BLaER1 treated with 17β-estradiol and CSF1 and Interleukin-3, amounts not matched to agents 10 nM and 100 nM (cell line): ENCODE data around the gene TBX20.
"Not testable (repeated sequence)": the region's sequence is repeated elsewhere in the genome, so short reads cannot be mapped to it uniquely, and the experiment has no call there.

Source experiments
- H3K27ac ChIP-seq, 11 experiments: shearing (Covaris generic); formaldehyde crosslinking; 2 replicates each; pipeline ENCODE4 v1.8.1; 2022
- H3K27me3 ChIP-seq, 11 experiments: shearing (Covaris generic); formaldehyde crosslinking; 2 replicates each; pipeline ENCODE4 v1.8.1; 2022
- H3K36me3 ChIP-seq, 11 experiments: shearing (Covaris generic); formaldehyde crosslinking; 2 replicates each; pipeline ENCODE4 v1.8.1; 2022
- H3K4me1 ChIP-seq, 10 experiments: shearing (Covaris generic); formaldehyde crosslinking; 2 replicates each; pipeline ENCODE4 v1.8.1; 2022
- H3K4me2 ChIP-seq, 11 experiments: shearing (Covaris generic); formaldehyde crosslinking; 2 replicates each; pipeline ENCODE4 v1.8.1; 2022
- H3K4me3 ChIP-seq, 10 experiments: shearing (Covaris generic); formaldehyde crosslinking; 2 replicates each; pipeline ENCODE4 v1.8.1; 2022
- H3K9ac ChIP-seq, 11 experiments: shearing (Covaris generic); formaldehyde crosslinking; 2 replicates each; pipeline ENCODE4 v1.8.1; 2022
- H3K9me3 ChIP-seq, 11 experiments: shearing (Covaris generic); formaldehyde crosslinking; replicated peaks in 1 of 11; 2 replicates each; pipeline ENCODE4 v1.8.1; 2022
- H4K20me1 ChIP-seq, 11 experiments: shearing (Covaris generic); formaldehyde crosslinking; 2 replicates each; pipeline ENCODE4 v1.8.1; 2022

Gene TBX20

DNA sequence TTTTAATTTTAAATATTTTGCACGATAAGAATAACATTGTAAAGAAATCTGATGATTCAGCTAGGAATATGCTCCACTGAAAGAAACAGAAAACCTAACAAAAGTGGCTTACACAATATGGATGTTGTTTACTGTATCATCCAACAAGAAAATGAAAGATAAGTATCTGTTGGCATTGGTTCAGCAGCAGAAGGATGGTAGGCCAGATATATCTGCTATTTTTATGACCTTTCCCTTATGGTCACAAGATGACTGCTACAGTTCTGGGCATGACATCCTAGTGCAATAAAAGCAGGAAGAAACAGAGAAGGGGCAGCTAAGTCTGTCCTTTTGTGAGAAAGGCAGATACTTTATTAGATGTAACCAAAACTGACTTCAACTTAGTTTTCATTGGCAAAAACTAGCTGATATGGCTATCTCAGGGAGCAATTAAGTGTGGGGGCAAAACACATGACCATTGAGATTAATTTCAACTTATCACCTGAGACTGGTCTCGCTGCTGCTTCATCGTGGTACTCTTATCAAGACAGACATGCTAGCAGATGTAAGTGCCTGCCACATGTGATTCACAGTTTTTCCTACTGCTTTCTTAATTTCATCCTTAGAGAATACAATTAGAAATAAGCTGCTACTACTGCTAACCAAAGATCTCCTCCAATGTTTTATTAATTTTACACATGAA, 92.7 kb downstream of the TBX20 start:
- not testable (repeated sequence) for H3K27ac ChIP-seq

More for the DNA sequence above, 92.7 kb downstream of the TBX20 start:
- H3K4me3 ChIP-seq, H3K9me3 ChIP-seq, H3K4me2 ChIP-seq, H4K20me1 ChIP-seq, H3K27me3 ChIP-seq, H3K4me1 ChIP-seq, H3K36me3 ChIP-seq, H3K9ac ChIP-seq: not testable (repeated sequence)
